GM12874 (cell line): ENCODE data around the gene PLD2.

Experiments used
- TF ChIP-seq, protein P1 (sequence below): IDR thresholded peaks from 2 replicates; pipeline ENCODE4 v1.5.1; 2011; ENCODE audit warnings: low read depth, mild to moderate bottlenecking, control low read depth, low read length, moderate library complexity; ENCODE audit not compliant: insufficient read depth

The PLD2 gene

DNA sequence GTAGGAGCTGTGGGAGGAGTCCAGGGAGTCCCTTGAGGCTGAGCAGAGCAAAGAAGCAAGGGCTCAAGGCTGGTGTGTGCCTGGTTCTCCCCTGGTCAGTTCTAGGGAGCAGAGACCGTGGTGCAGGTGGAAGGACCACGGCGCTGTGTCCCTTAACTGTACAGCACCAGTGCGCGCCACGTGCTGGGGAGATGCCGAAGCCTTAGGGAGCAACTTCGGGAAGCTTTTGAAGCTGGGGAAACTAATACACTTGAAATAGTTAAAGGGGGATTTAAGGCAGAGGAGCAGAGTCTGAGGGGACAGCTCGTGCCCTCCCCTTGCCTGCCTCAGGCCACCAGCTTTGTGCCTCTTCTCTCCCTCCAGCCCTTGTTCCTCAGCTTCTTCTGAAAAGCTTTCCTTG, 53.7 kb downstream of the PLD2 start:
- TF ChIP-seq, protein P1, sequence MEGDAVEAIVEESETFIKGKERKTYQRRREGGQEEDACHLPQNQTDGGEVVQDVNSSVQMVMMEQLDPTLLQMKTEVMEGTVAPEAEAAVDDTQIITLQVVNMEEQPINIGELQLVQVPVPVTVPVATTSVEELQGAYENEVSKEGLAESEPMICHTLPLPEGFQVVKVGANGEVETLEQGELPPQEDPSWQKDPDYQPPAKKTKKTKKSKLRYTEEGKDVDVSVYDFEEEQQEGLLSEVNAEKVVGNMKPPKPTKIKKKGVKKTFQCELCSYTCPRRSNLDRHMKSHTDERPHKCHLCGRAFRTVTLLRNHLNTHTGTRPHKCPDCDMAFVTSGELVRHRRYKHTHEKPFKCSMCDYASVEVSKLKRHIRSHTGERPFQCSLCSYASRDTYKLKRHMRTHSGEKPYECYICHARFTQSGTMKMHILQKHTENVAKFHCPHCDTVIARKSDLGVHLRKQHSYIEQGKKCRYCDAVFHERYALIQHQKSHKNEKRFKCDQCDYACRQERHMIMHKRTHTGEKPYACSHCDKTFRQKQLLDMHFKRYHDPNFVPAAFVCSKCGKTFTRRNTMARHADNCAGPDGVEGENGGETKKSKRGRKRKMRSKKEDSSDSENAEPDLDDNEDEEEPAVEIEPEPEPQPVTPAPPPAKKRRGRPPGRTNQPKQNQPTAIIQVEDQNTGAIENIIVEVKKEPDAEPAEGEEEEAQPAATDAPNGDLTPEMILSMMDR = no peak

DNA sequence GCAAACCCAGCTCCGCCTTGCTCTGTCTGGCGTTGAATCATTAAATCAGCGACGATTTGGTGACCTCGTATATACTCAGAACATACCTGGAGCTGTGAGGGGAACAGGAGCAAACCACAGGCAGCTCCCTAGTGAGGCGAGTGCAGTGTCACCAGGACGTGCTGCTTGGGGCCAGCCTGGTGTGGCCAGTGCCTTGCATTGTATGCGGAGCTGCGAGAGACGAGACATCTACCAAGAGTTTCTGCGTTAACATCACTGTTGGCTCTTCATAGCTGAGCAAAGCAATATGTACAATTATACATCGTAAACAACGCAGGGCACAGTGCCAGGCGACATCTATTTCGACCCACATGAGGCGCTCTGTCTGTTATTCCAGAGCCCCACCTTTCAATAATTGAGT, 54.1 kb downstream of the PLD2 start:
- TF ChIP-seq, protein P1 = no peak

DNA sequence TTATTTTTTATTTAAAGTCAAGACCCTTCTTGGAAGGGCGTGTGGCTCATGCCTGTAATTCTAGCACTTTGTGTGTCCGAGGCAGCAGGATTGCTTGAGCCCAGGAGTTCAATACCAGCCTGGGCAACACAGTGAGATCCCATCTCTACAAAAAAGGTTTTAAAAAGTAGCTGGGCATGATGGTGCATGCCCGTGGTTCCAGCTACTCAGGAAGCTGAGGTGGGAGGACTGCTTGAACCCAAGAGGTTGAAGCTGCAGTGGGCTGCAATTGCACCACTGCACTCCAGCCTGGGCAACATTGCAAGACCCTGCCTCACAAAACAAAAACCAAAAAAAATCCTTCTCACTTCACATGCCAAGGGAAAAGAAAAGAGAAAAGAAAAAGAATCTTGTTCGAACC, 55.8 kb downstream of the PLD2 start:
- TF ChIP-seq, protein P1 = no peak

DNA sequence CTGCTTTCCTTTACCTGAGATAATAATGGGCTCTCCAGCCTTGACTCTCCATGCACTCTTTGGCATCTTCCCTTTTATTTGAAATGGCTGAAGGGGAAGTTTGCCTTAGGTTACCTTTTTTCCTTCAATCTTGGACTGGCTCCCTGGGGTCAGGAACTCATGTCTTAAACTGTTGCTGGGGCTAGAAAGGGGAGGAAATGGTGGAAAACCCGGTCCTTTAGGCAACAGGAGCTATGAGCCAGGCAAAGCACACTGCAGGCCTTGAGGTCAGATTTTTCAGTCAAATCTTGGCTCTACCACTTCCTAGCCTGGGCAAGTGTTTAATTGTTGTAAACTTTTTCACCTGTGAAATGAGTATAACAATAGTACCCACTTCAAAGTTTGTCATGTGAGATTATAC, 56.4 kb downstream of the PLD2 start:
- TF ChIP-seq, protein P1 = no peak

DNA sequence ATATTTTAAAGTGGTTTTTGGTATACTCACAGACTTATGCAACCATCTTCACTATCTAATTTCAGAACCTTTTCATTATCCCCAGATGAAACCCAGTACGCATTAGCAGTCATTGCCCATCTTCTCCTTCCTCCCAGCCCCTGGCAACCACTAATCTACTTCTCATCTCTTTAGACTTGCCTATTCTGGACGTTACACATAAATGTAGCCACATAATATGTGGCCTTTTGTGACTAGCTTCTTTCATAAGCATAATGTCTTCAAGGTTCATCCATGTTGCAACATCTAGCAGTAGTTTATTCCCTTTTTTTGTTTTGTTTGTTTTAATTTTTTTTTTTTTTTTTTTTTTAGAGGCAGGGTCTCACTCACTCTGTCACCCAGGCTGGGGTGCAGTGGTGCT, 63.9 kb downstream of the PLD2 start:
- TF ChIP-seq, protein P1 = no peak

DNA sequence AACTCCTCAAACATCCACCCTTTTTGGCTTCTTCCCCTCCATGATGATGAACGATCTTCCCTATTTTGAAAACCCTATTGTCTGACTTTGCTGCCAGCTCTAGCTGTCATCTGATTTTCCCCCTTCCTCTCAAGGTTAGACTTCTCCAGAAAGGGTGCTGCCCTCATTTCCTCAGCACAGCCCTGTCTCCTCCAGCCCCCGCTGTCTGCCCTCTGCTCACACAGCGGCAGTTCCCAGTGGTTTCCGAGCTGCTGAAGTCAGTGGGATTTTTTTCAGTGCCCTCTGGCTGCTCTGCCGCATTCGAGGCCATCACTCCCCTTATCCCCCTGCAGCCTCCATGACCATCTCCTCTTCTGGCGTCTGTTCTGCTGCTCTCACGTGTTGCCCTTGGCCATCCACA, 65.8 kb downstream of the PLD2 start:
- TF ChIP-seq, protein P1 = no peak
